ENCODE measurements around the gene HPCAL1. TPM values are rescaled to one million over a fixed set of nuclear protein-coding genes. Genes with fewer than 3 reads are reported as not detected.

Gene HPCAL1
- total and polyA plus RNA-seq, 2 of the 4 experiments (the other 2 are of a cell fraction): 8.2 to 33.7 TPM

DNA sequence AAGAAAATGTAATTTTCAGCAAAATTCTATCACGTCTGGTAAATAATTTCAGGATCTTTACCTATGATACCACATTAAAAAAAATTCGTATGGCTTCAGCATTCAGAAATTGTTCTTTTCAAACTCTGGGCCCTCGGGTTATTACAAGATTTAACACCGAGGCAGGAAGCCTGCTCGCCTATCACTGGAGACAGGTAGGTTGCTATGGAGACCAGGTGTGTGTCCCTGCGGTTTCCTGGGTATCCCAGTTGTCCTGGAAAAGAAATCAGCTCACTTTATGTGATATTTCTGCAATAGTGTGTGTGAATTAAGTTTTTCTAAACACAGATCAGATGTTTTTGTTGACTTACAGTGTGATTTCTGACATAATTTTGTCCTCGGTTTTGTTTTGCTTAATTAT is 14.2 kb downstream of the HPCAL1 start:
- no peak overlapping the region for H2BK15ac ChIP-seq (ENCODE audit: low read depth, low read length)
- no TSS peak for BruUV-seq (replicated peaks)
- dilution Hi-C loops (cut with HindIII; ENCODE audit: low sequenced_read_pairs, unreplicated experiment) (no loop called here), in situ Hi-C loops (cut with MboI; ENCODE audit: low sequenced_read_pairs) (no loop called here), intact Hi-C loops (cut with micrococcal nuclease) (no loop called here)
- peaks cover 30 to 33% of the 10 kb centered on the region in 2 experiments for H3K79me1 ChIP-seq (ENCODE audit: low read depth in 1 of 2, low read length in 2 of 2)
- H3K4ac ChIP-seq (ENCODE audit: low read depth, low read length): no peak overlapping the region
- no peak overlapping the region for H4K5ac ChIP-seq (ENCODE audit: low read depth, low read length)
- H3K4me2 ChIP-seq (ENCODE audit: low read depth, low read length): no peak overlapping the region
- H3K9me1 ChIP-seq (ENCODE audit: insufficient read depth, low read length): peaks cover 4% of the 10 kb centered on the region
- H3K36me3 ChIP-seq (ENCODE audit: control insufficient read depth, insufficient read depth, low read length): peaks cover 2% of the 10 kb centered on the region
- H3K56ac ChIP-seq (ENCODE audit: extremely low read depth, insufficient read depth, low read length): no peak overlapping the region
- no CpG with 5 or more reads among the region's 7 CpGs for WGBS, 2 experiments (ENCODE audit: extremely low coverage in 2 of 2, insufficient read length in 1 of 2)
- H3K27me3 ChIP-seq (ENCODE audit: control insufficient read depth, insufficient read depth, low read length): no peaks in the 10 kb centered on the region
- no peak overlapping the region for H2BK120ac ChIP-seq (ENCODE audit: low read depth, low read length)
- no peak overlapping the region for H3K14ac ChIP-seq (replicated peaks; ENCODE audit: low read depth, low read length)
- no peak overlapping the region for H2AFZ ChIP-seq (replicated peaks; ENCODE audit: low read length, poor library complexity)
- H3K27ac ChIP-seq (ENCODE audit: insufficient read depth, low read length): no peak overlapping the region
- ATAC-seq (ENCODE audit: low read depth): no peak
- H3K18ac ChIP-seq (ENCODE audit: low read depth, low read length): no peak overlapping the region
- ChIA-PET POLR2A (ENCODE audit: unreplicated experiment) (no interaction called here), CTCF (no interaction called here)
- H4K91ac ChIP-seq (ENCODE audit: insufficient read depth, low read depth, low read length): no peak overlapping the region
- no peak overlapping the region for H2BK20ac ChIP-seq (ENCODE audit: low read depth, low read length)
- H3K23ac ChIP-seq (ENCODE audit: low read depth, low read length): no peak overlapping the region
- H4K20me1 ChIP-seq (ENCODE audit: insufficient read depth, low read length): peaks cover 14% of the 10 kb centered on the region
- H2AK5ac ChIP-seq (ENCODE audit: low read depth, low read length): no peak overlapping the region
- no peak overlapping the region for H2AK9ac ChIP-seq (replicated peaks; ENCODE audit: low read depth, low read length, poor library complexity)
- no peaks in the 10 kb centered on the region for H3K9me3 ChIP-seq (ENCODE audit: control insufficient read depth, insufficient read depth, low read length)
- no peak overlapping the region for H2BK5ac ChIP-seq (ENCODE audit: low read depth, low read length, poor library complexity, severe bottlenecking)
- TF ChIP-seq NFE2L2 (IDR thresholded peaks at IDR 0.05; ENCODE audit: low read depth, low read length) (no peak), RAD21 (IDR thresholded peaks at IDR 0.05; ENCODE audit: low read length) (no peak), MAZ (IDR thresholded peaks at IDR 0.05; ENCODE audit: borderline replicate concordance, low read depth, low read length) (no peak), POLR2A (IDR thresholded peaks at IDR 0.05; ENCODE audit: low read depth, low read length) (no peak), SMC3 (IDR thresholded peaks at IDR 0.05; ENCODE audit: low read depth, low read length) (no peak), MXI1 (IDR thresholded peaks at IDR 0.05; ENCODE audit: borderline replicate concordance, low read depth, low read length) (no peak), MAFK (IDR thresholded peaks at IDR 0.05; ENCODE audit: low read depth, low read length) (no peak), FOS (IDR thresholded peaks at IDR 0.05; ENCODE audit: low read depth, low read length) (no peak), RFX5 (IDR thresholded peaks at IDR 0.05; ENCODE audit: low read depth, low read length) (no peak)
- TF ChIP-seq, protein P1, sequence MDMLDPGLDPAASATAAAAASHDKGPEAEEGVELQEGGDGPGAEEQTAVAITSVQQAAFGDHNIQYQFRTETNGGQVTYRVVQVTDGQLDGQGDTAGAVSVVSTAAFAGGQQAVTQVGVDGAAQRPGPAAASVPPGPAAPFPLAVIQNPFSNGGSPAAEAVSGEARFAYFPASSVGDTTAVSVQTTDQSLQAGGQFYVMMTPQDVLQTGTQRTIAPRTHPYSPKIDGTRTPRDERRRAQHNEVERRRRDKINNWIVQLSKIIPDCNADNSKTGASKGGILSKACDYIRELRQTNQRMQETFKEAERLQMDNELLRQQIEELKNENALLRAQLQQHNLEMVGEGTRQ (IDR thresholded peaks at IDR 0.05; ENCODE audit: low read depth, low read length): no peak
- H3K4me1 ChIP-seq (ENCODE audit: control insufficient read depth, insufficient read depth, low read length): no peaks in the 10 kb centered on the region; the same call in 1 of the 2 replicates
- no peak overlapping the region for H3K4me3 ChIP-seq (ENCODE audit: insufficient read depth, low read depth, low read length)
- no peak overlapping the region for H3K9ac ChIP-seq (ENCODE audit: low read depth, low read length)
- no peak for DNase-seq
- no peak overlapping the region for H4K8ac ChIP-seq (ENCODE audit: low read depth in 2 of 2, low read length in 2 of 2)
